Measurements from ENCODE around the gene SREBF2. TPM values are rescaled to one million over a fixed set of nuclear protein-coding genes. Genes with fewer than 3 reads are reported as not detected.
"Not testable (repeated sequence)": the region's sequence is repeated elsewhere in the genome, so short reads cannot be mapped to it uniquely, and the experiment has no call there.

SREBF2 gene
- polyA plus RNA-seq, 4 donors = 86.4 to 106 (median 92.7) TPM

- no peak for DNase-seq (ENCODE audit: low read depth in 4 of 4, low spot score in 2 of 4)
Measured at GRCh38 chr22:41841085-41841712, 8.3 kb downstream of the SREBF2 start.

GRCh38 chr22:41842996-41843970, 10.4 kb downstream of the SREBF2 start:
- DNase-seq (ENCODE audit: low read depth in 4 of 4, low spot score in 2 of 4) = no peak

- DNase-seq (ENCODE audit: low read depth in 4 of 4, low spot score in 2 of 4) = no peak
Measured at GRCh38 chr22:41844036-41844435, 11.1 kb downstream of the SREBF2 start.

- DNase-seq (ENCODE audit: low read depth in 4 of 4, low spot score in 2 of 4) = no peak
Measured at GRCh38 chr22:41844513-41844912, 11.6 kb downstream of the SREBF2 start.

- DNase-seq (ENCODE audit: low read depth in 4 of 4, low spot score in 2 of 4) = no peak
Measured at GRCh38 chr22:41845380-41846267, 12.7 kb downstream of the SREBF2 start.

GRCh38 chr22:41846268-41846987, 13.5 kb downstream of the SREBF2 start:
- DNase-seq (ENCODE audit: low read depth in 4 of 4, low spot score in 2 of 4) = no peak

- no peak for DNase-seq (ENCODE audit: low read depth in 4 of 4, low spot score in 2 of 4)
Measured at GRCh38 chr22:41847300-41847699, 14.4 kb downstream of the SREBF2 start.

- no peak for DNase-seq (ENCODE audit: low read depth in 4 of 4, low spot score in 2 of 4)
Measured at GRCh38 chr22:41848468-41848867, 15.6 kb downstream of the SREBF2 start.

- no peak for DNase-seq (ENCODE audit: low read depth in 4 of 4, low spot score in 2 of 4)
Measured at GRCh38 chr22:41856469-41856868, 23.6 kb downstream of the SREBF2 start.

GRCh38 chr22:41857155-41857859, 24.4 kb downstream of the SREBF2 start:
- DNase-seq (ENCODE audit: low read depth in 4 of 4, low spot score in 2 of 4) = no peak

GRCh38 chr22:41857860-41858199, 24.9 kb downstream of the SREBF2 start:
- DNase-seq (ENCODE audit: low read depth in 4 of 4, low spot score in 2 of 4) = no peak

GRCh38 chr22:41862160-41862529, 29.2 kb downstream of the SREBF2 start:
- peak in 2 of 4 donors; percentile 26 to 29 for DNase-seq (ENCODE audit: low read depth in 4 of 4, low spot score in 2 of 4)

GRCh38 chr22:41862530-41863266, 29.8 kb downstream of the SREBF2 start:
- no peak for DNase-seq (ENCODE audit: low read depth in 4 of 4, low spot score in 2 of 4)

- no peak for DNase-seq (ENCODE audit: low read depth in 4 of 4, low spot score in 2 of 4)
Measured at GRCh38 chr22:41863472-41863871, 30.6 kb downstream of the SREBF2 start.

GRCh38 chr22:41868556-41868955, 35.7 kb downstream of the SREBF2 start:
- no peak for DNase-seq (ENCODE audit: low read depth in 4 of 4, low spot score in 2 of 4)

- DNase-seq (ENCODE audit: low read depth in 4 of 4, low spot score in 2 of 4) = not testable (repeated sequence)
Measured at GRCh38 chr22:41870081-41870480, 37.2 kb downstream of the SREBF2 start.

GRCh38 chr22:41870786-41871185, 37.9 kb downstream of the SREBF2 start:
- DNase-seq (ENCODE audit: low read depth in 4 of 4, low spot score in 2 of 4) = no peak

GRCh38 chr22:41873391-41873790, 40.5 kb downstream of the SREBF2 start:
- DNase-seq (ENCODE audit: low read depth in 4 of 4, low spot score in 2 of 4) = no peak

GRCh38 chr22:41874090-41874489, 41.2 kb downstream of the SREBF2 start:
- DNase-seq (ENCODE audit: low read depth in 4 of 4, low spot score in 2 of 4) = no peak

Measured in left renal cortex interstitium (tissue), 4 donors.